ENCODE data around the gene PGBD4. TPM values are rescaled to one million over a fixed set of nuclear protein-coding genes. Genes with fewer than 3 reads are reported as not detected.

The PGBD4 gene
- total RNA-seq, 4 donors from 2014 or later, result 0.57 to 2.1 (median 0.95) TPM

- TF ChIP-seq, protein P1, sequence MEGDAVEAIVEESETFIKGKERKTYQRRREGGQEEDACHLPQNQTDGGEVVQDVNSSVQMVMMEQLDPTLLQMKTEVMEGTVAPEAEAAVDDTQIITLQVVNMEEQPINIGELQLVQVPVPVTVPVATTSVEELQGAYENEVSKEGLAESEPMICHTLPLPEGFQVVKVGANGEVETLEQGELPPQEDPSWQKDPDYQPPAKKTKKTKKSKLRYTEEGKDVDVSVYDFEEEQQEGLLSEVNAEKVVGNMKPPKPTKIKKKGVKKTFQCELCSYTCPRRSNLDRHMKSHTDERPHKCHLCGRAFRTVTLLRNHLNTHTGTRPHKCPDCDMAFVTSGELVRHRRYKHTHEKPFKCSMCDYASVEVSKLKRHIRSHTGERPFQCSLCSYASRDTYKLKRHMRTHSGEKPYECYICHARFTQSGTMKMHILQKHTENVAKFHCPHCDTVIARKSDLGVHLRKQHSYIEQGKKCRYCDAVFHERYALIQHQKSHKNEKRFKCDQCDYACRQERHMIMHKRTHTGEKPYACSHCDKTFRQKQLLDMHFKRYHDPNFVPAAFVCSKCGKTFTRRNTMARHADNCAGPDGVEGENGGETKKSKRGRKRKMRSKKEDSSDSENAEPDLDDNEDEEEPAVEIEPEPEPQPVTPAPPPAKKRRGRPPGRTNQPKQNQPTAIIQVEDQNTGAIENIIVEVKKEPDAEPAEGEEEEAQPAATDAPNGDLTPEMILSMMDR (IDR thresholded peaks at IDR 0.05; ENCODE audit: low read depth), result no peak
Measured at GRCh38 chr15:34114215-34114614, 12.3 kb downstream of the PGBD4 start.

DNA sequence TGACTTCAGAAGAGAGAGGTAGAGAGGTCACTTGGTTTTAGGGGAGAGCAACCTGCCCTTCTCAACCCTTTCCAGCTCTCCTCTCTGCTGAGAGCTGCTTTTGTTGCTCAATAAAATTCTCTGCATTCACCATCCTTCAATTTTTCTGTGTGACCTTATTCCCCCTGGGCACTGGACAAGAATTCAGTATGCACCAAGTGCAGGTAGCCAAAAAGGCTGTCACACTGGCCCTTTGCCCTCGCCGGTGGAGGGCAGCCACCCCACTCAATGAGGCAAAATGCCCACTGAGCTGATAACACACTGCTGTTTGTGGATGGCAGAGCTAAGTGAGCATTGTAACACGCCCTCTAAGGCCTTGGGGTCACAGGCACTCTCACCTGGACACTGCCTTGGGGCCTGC, 12.9 kb downstream of the PGBD4 start:
- TF ChIP-seq, protein P1 (IDR thresholded peaks at IDR 0.05; ENCODE audit: low read depth), result no peak

- TF ChIP-seq, protein P1 (IDR thresholded peaks at IDR 0.05; ENCODE audit: low read depth), result no peak
Measured at GRCh38 chr15:34116620-34117019, 14.7 kb downstream of the PGBD4 start.

DNA sequence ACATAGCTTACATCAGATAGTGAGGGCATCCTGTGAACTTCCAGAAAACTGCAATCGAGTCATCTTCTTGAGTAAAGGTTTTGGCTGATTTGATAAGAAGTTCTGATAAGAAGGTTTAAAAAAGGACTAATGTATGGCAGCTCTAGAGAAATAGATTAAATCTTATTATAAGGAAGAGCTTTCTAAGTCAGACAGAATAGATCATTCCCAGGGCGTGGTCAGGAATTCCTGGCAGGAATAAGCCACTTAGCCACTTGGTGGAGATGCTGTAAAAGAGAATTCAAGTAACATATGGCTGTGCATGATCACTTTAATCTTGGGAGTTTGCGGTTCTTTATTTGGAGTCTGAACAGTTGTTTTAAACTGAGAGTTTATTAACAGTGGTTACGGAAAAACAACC, 17.4 kb downstream of the PGBD4 start:
- TF ChIP-seq, protein P1 (IDR thresholded peaks at IDR 0.05; ENCODE audit: low read depth), result no peak

- TF ChIP-seq, protein P1 (IDR thresholded peaks at IDR 0.05; ENCODE audit: low read depth), result no peak
Measured at GRCh38 chr15:34122771-34123183, 20.9 kb downstream of the PGBD4 start.

- TF ChIP-seq, protein P1 (IDR thresholded peaks at IDR 0.05; ENCODE audit: low read depth), result no peak
Measured at GRCh38 chr15:34124651-34125050, 22.8 kb downstream of the PGBD4 start.

GRCh38 chr15:34125945-34126344, 24.1 kb downstream of the PGBD4 start:
- TF ChIP-seq, protein P1 (IDR thresholded peaks at IDR 0.05; ENCODE audit: low read depth), result no peak
